HG03196 (cell line): ENCODE measurements around the gene GKN1.
"Not testable (repeated sequence)": the region's sequence is repeated elsewhere in the genome, so short reads cannot be mapped to it uniquely, and the experiment has no call there.

Experiments used
- ATAC-seq: cut with Tn5 transposase; IDR thresholded peaks from one replicate; pipeline ENCODE4 v1.9.1; 2021; ENCODE audit not compliant: unreplicated experiment

Gene GKN1

DNA sequence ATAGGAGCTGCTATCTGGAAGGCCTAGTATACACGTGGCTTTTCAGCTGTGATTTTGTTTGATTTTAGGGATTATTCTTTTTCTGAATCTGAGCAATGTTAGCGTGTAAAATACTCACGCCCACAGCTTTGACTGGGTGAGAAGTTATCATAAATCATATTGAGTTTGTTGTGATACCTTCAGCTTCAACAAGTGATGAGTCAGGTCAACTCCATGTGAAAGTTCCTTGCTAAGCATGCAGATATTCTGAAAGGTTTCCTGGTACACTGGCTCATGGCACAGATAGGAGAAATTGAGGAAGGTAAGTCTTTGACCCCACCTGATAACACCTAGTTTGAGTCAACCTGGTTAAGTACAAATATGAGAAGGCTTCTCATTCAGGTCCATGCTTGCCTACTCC lies at the start of gene GKN1:
TSS of gene GKN1 (plus strand) at position 386 of the 400 bp plus-strand sequence. CDS start 42 bp downstream, outside the sequence.
- ATAC-seq = no peak

DNA sequence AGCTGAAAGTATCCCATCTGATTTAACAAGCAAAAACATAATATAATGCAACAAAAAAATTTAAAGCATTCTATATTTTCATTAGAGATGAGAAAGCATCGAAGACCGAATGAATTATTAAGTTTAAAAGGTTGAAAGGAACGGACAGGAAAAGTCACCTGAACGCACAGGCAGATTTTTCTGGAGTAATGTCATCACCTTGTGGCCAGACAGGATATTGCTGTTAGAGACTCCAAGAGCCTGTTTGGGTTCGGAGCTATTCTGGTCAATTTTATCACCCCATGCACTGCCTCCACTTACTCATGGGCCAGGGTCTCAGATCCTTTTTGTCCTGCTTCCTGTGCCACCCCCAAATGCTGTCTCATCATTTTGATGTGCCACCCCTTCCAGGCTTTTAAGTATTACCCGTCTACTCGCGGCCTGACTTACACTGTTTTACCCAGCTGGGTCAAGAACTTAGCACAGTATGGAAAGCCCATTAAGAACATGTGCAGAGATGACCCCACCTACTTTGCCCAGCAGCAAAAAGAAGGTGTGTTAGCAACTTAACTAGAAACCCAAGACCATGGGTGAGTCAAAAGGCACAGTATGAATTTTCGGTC lies 49.0 kb upstream of the GKN1 start:
- peak; percentile 53 for ATAC-seq

DNA sequence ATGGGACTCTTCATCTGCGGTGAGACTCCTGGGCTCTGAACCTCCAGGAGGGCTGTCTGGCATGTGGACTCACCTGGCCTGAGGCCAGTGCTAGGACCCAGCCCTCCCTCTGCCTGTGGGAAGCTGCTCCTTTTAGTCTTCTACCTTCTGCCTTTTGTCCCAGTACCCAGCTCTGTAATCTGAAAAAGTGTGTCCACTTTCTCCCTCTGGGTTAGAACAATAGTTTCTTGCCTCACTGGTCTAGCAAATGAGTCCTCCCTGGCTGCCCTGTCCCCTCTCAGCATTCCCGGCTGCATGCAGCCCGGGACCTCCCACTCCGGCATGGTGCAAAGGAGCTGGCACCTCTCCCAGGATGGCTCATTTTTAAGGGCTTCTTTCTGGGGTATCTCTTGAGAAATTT lies 47.6 kb upstream of the GKN1 start:
- no peak for ATAC-seq

- no peak for ATAC-seq
These were observed 43.2 kb upstream of the GKN1 start for GRCh38 chr2:68931149-68931711.

- ATAC-seq = no peak
These were observed 42.6 kb upstream of the GKN1 start for GRCh38 chr2:68931799-68932198.

DNA sequence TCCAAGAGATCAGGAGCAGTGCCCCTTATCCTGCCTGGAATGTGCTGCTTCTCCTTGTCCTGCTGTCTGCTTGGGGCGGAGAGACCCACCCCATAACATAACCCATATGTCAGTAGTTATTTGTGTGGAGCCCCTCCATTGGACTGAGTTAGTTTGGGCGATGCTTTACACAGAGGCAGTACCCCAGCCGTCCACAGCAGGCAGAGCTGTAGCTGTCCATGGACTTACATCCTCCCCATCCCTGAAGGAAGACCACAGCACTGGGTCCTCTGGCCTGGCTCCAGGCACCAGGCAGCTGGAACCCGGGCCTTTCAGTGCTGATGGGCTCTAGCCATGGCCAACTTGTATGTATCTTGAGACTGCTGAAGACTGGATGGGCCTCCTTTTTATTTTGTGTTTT lies 42.0 kb upstream of the GKN1 start:
- ATAC-seq = no peak

GRCh38 chr2:68934021-68934420 lies 40.4 kb upstream of the GKN1 start:
- no peak for ATAC-seq

DNA sequence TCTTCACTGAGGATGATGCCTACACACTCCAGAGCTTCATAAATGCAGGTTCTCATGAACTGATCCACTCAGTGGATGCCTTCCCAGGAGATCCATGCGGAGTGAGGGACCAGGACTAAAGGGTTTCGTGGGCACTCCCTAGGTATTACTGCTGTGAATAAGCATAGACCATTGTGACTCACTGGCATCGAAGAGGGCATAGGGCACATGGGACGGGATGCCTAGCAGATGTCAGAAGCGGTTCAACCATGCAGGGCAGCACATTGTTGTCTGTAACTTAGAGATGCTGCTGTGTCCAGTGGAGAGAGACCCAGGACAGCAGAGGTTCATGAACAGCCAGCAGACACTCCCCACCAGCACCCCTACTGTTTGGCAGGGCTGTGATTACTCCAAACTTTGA lies 39.0 kb upstream of the GKN1 start:
- ATAC-seq = no peak

DNA sequence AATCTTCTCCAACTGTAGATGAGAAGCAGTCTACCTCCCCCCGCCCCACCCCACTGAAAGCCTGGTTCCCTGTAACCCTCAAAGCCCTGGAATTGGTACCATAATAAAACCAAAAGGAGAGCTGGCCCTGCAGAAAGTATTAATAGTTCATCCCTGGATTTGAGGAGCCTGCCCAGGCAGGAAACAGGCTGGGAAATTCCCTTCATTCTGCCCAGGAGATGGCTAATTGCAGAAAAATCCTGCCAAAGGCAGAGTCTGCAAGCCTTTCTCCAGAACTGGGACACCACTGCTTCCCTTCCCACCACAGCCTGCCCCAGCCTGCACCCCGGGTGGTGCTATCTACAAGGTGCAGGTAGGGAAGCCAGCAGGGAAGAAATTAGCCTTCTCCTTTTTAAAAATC lies 38.0 kb upstream of the GKN1 start:
- no peak for ATAC-seq

DNA sequence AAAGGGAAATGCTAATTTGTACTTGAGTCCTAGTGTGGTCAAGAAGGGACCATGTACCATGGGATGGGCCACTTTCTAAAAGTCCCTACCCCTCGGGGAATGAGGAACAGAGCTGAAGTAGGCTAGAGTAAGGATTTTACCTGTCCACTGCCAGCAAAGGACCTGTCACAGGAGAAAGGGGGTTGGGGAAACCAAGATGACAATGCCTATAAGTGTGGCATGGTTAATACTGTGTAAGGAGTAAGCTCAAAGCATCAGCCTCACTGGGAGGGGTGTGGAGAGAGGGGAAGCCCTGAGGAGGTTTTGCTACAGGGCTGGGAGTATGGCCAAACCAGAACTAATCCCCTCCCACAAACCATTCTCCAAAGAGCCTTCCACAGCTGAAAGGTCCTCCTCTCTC lies 37.5 kb upstream of the GKN1 start:
- ATAC-seq = no peak

GRCh38 chr2:68937346-68938055 lies 36.9 kb upstream of the GKN1 start:
- ATAC-seq = no peak

DNA sequence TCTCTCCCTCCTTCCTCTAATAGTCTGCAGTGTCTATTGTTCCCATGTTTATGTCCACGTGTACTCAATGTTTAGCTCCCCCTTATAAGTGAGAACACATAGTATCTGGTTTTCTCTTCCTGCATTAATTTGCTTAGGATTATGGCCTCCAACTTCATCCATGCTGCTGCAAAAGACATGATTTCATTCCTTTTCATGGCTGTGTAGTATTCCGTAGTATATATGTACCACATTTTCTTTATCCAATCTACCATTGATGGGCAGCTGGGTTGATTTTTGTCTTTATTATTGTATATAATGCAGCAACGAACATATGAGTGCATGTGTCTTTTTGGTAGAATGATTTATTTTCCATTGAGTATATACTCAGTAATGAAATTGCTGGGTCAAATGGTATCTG lies 35.5 kb upstream of the GKN1 start:
- no peak for ATAC-seq

DNA sequence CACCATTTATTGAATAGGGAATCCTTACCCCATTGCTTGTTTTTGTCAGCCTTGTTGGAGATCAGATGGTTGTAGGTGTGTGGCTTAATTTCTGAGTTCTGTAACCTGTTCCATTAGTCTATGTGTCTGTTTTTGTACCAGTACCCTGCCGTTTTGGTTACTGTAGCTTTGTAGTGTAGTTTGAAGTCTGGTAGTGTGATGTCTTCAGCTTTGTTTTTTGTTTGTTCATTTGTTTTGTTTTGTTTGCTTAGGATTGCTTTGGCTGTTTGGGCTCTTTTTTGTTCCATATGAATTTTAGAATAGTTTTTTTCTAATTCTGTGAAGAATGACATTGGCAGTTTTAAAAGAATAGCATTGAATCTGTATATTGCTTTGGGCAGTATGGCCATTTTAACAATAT lies 34.5 kb upstream of the GKN1 start:
- ATAC-seq = no peak

DNA sequence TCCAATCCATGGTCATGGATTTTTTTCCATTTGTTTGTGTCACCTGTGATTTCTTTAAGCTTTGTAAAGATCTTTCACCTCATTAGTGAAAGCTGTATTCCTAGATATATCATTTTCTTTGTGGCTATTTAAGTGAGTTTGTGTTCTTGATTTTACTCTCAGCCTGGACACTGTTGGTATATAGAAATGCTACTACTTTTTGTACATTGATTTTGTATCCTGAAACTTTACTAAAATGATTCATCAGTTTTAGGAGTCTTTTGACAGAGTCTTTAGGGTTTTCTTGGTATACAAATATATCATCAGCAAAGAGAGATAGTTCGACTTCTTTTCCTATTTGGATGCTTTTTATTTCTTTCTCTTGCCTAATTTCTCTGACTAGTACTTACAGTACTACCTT lies 34.1 kb upstream of the GKN1 start:
- ATAC-seq = no peak

GRCh38 chr2:68942827-68943226 lies 31.6 kb upstream of the GKN1 start:
- ATAC-seq = no peak

DNA sequence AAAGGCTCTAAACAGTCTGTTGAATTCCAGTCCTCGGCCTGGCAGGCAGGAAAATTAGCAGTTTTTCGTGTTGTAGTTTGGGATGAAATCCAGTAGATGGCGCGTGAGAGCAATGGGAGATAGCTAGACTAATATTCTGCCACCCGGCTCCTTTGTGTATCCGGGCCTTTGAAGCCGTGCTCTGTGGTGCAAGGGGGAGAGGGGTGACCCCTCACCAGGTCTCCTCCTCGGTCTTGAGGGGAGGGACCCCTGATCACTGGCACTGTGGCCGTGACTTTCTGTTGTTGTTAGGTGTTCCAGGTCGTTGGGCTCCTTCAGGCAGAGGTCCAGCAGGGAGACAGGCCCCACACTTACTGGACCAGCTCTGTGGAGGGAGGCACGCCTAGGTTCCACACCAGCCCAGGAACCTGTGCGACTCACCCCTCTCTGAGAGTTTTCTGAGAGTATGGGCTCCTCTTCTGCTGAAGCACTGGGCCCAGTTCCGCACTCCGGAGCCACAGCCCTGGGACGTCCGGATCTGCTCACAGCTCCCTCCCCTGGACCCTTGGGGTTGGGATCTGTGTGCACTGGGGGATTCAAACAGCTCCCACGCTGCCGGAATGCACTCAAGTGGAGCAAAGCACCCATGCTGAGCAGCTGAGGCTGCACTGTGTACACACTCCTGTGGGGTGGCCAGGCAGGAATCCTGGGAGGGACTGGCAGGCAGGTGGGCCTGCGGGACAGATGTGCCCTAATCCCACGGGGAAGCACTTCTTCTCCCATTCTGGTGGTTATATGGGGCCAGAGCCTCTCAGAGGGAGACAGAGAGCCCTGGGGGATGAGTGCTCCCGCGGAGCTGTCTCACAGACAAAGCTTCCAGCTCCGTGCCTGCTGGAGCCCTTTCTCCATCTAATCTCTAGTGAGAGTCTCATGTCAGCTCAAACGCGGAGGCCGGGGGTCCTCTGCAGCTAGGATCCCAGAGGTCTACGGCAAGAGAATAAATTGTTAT lies 30.6 kb upstream of the GKN1 start:
- peak; percentile 61 for ATAC-seq

GRCh38 chr2:68946117-68946516 lies 28.3 kb upstream of the GKN1 start:
- ATAC-seq = no peak

GRCh38 chr2:68948710-68949109 lies 25.7 kb upstream of the GKN1 start:
- ATAC-seq = no peak

- ATAC-seq = no peak
These were observed 22.5 kb upstream of the GKN1 start for GRCh38 chr2:68951899-68952298.

- no peak for ATAC-seq
These were observed 21.4 kb upstream of the GKN1 start, which contains the start of gene GKN2 for GRCh38 chr2:68952887-68953521. TSS of gene GKN2 (minus strand) at chr2:68952893. CDS start at chr2:68952861, 32 bp downstream.

- not testable (repeated sequence) for ATAC-seq
These were observed 19.0 kb upstream of the GKN1 start for GRCh38 chr2:68955432-68955831.
